Activated T-cell treated with anti-CD3 and anti-CD28 coated beads, Interleukin-2, amount 50 U/mL, for 1 hour (primary cell): ENCODE measurements around the gene PCID2.

ENCODE experiments used
- DNase-seq: peaks from one replicate; pipeline ENCODE4 v3.0.0-alpha.2; 2020

The PCID2 gene

DNA sequence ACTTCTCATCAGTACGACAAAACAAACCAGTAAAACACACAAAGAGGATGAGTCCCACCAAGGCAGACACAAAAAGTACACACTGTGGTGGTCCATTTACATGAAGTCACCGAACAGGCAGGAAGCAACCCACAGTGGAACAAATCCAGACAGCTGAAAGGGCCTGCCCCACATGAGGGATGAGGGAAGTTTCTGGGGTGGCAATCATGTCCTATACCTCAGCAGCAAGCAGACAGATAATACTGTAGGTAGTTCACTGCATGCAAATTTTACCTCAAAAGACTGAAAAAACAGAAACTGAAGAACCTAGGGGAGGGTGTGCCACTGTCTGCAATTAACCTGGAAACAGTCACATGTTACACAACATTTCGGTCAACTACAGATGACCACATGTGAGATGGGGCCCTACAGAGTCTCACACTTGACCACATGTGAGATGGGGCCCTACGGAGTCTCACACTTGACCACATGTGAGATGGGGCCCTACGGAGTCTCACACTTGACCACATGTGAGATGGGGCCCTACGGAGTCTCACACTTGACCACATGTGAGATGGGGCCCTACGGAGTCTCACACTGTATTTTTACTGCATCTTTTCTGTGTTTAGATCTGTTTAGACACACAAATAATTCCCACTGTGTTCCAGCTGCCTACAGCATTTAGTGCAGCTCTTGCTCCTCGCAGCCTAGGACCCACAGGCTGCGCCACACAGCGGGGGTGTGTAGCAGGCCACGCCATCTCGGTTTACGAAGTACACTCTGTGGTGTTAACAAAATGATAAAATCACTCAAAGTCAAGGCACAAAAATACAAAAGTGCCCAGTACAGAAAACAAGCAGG lies 22.2 kb downstream of the PCID2 start:
- DNase-seq = no peak

DNA sequence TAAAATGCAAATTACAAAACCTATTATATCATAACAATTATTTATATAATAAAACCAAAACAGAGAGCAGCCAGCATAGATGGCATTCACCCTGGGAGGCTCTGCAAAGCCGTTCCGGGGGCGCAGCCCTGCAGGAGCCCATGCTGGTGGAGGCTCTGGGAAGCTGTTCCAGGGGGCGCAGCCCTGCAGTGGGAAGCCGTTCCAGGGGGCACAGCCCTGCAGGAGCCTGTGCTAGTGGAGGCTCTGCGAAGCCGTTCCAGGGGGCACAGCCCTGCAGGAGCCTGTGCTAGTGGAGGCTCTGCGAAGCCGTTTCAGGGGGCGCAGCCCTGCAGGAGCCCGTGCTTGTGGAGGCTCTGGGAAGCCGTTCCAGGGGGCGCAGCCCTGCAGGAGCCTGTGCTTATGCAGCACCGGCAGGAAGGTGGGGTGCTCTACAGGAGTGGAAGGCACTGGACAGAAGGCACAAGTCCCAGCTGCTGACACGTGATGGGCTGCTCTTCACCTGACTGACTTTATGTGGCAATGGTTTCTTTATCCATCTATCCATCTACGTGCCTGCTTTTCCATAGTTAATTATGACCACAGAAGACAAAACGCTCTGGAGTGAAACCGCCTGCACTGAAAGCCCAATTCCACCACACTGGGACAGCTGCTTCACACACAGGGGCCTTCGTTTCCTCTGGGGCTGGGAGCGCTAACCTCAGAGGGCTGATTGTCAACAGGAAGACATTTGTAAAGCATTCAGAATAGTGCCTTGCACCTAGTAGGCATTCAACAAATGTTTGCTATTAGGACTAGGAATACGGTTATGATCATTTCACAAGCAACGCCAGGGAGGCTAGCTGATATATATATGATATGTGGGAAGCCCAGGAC lies 23.7 kb downstream of the PCID2 start:
- no peak for DNase-seq

DNA sequence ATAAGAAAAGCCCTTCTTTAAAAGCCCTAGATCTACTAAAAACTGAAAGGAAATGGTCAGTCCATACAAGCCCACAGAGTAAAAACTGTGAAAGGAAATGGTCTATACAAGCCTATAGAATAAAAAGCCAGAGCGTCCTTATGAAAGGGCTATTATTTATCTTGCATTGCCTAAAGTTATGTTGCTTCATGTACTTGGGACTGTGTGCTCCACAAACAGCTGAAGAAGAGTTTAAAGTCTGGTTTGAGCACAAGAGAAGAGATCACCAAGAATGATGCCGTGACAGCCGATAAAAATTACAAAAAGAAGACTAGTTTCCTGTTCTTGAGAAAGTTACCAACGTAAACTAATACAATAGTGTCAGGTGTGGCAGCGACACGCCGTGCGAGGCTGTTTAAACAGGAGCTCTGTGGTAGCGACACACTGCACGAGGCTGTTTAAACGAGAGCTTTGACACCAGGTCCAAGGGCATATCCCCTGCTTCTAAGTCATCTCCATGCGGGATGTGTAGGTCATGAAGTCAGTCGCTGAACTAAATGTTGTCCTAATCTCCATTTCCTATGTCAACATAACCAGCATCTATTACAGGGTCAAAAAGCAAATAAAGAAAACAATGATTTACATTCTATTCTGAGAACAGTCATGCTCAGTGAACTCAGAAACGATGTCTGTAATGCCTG lies 24.9 kb downstream of the PCID2 start:
- no peak for DNase-seq

DNA sequence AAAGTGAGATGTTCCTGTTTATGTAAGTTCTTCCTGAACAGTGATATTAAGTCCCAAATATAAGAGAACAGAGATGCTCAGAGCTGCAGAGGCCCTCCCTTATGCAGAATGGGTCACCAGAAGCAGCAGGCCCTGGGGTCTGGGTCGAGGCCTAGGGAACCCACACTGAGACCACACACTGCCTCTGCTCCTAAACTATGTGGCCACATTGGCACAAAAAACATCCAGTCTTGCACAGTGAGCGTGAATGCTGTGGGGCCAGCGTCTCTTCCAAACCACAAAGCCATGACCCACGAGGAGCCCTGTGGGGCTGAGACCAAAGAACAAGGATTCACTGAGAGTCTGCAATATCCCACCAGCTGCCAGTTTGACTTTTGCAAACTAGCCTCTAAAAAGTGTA lies 26.4 kb downstream of the PCID2 start:
- DNase-seq = no peak

DNA sequence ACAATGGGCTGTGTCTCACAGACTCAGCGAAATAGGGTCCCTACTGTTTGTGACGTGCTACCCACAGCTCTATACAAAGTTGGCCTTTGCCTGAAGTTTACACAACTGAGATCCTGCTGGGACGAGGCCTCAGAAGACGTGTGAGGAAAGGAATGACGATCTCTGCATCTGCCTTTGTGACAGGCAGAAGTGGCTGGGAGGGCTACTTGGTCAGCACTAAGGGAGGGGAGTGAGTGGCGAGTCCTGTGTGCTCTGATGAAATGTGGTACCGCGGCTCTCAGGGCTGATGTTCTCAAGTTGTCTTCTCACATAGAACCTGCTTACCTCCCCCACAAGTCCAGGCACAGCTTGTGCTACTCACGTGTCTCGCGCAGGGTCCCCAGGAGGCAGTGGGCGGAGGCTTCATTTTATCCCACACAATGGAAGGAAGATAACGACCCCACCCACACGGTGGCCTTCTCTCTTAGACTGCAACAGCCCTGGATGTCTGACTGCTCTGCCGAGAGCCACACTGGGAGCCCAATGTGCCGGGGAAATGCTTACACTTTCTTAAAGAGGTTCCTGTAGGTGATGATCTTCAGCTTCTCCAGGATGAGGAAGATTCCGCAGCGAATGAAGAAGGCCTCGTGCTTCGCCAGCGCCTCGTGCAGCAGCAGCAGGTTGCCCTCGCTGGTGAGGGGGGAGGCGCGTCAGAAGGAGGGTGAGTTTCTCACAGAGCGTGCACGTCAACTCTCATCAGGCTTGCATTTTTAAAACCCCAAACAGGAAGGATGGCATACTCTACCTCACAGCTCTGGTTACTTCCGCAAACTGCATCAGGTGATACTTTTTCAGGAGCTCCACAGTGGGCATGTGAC lies 28.9 kb downstream of the PCID2 start:
- DNase-seq = no peak

DNA sequence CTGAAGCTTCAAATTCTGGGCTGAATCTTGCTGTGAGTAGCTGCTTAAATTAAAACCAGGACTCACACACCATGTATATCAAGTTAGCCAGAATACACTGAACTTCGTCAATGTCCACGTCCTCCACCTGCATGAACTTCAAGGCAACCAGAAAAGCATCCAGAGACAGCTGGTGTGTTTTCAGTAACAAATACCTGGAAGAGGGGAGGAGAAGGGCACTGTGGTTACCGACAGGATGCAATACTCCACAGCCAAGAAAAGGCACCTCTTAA lies 29.6 kb downstream of the PCID2 start:
- no peak for DNase-seq

DNA sequence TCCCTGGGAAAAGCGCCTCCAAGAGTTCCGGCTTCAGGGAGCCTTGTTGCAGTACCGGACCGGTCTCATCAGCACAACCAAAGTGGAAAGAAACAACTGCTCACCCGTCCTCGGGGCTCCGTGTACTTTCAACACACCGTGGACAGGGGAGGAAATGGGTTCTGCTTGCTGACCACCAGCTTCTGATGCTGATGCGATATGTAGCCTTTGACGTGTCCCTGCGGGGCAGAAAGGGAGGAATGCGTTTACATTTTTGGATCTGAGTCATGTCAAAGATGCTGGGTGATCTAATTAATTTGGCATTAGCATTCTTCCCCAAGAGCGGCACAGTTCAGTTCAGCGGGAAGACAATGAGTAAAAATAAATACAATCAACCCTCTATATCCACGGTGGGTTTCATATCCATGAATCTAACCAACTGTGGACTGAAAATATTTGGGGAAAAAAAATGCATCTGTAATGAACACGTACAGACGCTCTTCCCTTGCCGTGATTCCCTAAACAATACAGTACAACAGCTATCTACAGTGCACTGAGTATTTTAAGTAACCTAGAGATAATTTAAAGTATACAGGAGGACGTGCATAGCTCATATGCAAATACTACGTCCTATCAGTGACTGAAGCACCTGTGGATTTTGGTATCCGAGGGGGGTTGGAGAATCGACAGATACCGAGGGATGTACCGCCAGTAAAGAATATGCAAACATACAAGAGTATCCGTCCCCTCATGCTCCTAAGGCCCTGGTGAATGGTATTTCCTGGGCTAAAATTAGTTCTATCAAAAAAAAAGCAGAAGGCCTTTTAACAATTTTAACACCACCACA lies 30.2 kb downstream of the PCID2 start:
- no peak for DNase-seq

DNA sequence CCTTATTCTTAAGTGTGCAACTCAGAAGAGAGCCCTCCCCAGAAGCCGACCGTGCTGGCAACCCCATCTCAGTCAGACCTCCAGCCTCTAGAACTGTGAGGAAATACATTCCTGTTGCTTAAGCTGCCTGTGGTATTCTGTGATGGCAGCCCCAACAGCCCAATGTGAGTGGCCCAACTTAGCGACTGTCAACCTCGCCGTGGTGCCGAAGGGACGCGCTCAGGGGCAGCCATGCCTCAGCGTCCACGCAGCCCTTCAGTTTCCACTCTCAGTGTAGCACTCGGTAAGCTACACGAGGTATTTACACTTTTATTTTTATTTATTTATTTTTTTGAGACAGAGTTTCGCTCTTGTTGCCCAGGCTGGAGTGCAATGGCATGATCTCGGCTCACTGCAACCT lies 31.6 kb downstream of the PCID2 start:
- DNase-seq = no peak

DNA sequence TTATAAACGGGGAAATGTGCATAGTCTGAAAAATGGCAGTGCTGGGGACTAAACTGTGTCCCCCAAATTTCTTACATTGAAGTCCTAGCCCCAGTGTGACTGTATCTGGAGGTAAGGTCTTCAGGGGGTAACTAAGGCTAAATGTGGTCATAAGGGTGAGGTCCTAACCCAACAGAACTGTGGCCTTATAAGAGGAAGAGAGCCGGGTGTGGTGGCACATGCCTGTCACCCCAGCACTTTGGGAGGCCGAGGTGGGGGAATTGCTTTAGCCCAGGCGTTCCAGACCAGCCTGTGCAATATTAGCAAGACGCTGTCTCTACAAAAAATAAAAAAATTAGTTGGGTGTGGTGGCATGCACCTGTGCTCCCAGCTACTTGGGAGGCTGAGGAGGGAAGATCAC lies 32.2 kb downstream of the PCID2 start:
- peak; percentile 55 for DNase-seq

DNA sequence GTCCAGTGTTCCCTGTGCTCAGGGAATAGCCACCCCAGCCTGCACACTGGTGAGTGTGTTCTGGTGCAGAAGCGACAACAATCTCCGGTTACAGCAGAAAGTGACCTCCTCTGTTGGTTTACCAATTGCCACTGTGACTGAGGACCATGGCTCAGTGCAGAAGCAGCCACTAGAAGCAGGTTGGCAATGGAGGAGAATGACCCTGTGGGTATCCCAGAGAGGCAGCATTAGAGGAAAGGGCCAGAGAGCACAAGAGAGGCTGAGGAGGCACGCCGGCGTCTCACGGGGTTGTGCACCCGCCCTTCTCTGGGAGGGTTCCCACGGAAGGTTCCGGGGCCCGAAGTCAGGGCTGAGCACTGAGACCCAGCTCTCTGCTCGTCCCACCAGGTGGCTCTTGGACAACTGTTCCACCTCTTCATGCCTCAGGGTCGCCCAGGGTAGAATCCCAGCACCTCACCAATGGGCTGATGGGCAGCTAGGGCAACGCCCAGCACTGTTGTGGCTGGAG lies 36.0 kb downstream of the PCID2 start:
- no peak for DNase-seq

DNA sequence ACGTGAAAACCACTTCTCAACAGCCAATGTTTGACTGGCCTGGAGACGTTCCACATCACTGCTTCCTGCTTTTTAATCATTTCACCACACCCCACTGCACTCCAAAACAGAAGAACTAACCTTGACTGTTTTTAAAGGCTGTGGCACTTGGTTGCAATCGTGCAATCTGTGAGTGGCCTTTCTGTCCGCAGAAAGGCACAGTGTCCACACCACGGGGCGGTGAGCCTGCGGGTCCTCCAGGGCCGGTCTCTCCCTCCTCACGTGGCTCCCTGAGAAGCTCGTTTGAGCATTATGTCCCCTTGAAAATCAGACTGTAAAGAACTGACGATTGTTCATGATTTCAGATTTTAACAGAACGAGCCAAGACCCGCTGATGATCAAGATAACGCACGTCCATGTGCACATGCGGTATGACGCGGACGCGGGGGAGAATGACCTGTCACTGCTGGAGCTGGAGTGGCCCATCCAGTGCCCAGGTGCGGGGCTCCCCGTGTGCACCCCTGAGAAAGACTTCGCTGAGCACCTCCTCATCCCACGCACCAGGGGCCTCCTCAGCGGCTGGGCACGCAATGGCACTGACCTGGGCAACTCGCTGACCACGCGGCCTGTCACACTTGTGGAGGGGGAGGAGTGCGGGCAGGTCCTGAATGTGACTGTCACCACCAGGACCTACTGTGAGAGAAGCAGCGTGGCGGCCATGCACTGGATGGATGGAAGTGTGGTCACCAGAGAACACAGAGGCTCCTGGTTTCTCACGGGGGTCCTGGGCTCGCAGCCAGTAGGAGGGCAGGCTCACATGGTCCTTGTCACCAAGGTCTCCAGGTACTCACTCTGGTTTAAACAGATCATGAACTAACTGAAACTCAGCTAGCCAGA lies 37.0 kb downstream of the PCID2 start:
- DNase-seq = no peak

DNA sequence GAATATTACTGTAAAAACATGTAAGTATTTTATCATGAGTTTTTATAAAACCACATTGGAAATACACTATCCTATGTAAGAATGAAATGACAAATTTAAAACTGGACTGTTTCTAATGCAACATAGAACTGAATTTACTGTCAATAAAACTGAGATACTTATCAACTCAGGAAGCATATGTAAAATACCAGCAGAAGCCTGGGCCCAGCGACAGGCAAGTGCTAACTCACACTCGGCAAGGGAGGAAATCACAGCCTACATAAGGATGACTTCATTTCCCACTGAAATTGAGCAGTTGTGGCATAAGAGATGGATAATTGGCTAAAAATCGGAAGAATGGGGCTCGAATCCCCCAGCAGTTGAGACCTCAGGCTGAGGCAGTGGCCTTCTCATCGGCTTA lies 38.0 kb downstream of the PCID2 start:
- no peak for DNase-seq

DNA sequence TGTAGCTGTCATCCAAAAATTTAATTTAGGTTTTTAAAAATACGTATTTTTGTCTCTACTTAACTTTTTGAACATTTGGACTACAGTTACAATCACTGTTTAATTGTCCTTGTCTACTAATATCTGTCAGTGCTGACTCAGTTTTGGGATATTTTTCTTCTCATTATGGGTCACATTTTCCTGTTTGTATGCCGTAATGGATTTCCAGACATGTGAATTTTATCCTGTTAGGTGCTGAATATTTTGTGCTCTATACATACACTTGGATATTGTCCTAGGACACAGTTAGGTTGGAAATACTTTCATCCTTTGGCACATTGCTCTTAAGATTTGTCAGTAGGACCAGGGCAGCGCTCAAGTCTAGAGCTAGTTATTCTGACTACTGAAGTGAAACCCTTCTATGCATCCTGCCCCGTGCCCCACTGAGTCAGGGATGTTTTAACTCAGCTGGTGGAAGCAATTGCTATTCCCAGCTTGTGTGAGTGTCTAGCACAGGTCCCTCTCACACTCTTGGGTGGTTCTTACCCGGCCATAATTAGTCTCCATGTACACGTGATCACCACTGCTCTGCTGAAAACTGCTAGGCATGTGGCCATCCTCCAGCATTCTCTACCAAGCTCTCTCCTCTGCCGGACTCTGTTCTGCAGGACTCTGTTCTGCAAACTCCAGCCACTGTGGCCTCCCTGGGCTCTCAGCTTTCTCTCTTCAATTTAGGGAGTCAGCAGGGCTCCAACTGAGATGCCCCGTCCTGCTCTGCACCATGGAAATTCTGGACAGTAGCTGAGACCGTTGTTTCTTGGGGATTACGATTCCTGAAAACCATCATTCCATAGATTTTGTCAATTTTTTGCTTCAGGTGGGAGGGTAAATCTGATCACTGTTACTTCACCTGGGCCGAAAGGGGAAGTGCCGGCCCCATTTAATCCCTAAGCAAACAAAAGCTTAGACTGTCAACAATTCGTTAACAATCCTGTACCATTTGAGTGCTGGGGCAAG lies 38.9 kb downstream of the PCID2 start:
- no peak for DNase-seq

DNA sequence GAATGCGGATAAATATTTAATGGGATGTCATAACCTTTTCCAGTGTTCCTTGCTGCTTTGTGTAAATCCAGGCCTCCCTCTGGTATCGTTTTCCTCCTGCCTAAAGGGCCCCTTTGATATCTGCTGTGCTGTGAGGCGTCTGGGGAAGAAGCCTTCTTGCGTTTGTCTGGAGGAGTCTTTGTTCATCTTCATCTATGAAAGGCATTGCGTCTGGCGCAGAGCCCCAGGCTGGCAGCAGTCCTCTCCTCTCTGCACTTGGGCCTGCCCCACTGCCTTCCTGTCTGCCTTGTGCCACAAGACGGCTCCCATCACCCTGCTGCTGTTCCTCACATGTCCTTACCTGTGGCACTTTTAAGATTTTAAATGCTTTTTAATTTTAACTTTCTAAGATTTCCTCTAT lies 40.3 kb downstream of the PCID2 start:
- no peak for DNase-seq

DNA sequence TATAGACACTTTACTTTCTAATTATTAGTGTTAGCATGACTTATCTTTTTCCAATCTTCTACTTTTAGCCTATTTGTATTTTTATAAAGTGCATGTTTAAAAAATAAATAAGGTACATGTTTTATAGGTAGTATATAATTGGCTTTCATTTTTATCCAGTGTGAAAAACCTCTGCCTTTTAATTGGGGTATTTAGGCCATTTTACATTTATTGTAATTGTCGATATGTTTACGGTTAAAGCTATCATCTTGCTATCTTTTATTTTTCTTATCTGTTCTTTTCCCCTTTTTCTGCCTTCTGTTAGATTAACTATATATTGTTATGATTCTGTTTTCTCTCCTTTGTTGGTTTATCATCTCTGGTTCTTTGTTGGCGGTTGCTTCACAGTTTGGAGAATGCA lies 40.9 kb downstream of the PCID2 start:
- DNase-seq = no peak

DNA sequence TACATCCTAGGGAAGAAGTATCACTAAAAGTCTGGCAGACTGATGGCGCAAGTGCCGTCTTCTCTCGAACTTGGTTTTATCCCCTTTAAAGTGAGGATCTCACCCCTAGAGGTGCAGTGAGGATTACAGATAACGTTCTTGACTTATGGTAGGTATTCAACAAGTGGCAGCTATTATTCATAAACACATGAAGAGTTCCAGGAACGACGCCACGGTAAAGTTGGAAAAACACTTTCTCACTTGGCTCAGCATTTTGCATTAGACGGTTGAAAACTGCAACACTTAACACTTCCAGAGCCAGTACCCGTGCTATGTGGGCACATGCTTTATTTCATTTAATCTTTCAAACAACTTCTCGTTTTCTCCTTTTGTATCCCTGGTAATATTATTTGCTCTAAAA lies 41.3 kb downstream of the PCID2 start:
- DNase-seq = no peak

DNA sequence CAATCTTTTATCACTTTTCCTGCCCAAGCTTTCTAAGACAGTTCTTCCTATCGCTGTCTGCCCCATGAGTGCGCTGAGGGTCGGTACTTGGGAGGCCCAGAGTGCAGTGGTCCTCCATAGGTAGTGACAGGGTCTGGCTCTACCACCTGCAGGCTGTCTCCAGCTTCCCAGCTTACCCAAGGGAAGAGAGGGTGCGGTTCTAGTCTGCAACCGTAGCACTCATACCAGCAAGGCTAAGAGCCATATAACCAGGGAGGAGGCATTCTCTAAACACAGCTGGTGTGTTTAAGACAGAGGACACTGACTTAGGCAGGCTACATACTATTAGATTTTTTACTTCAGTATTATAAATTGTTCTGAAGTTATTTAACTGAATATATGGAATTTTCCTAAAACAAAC lies 41.8 kb downstream of the PCID2 start:
- no peak for DNase-seq

DNA sequence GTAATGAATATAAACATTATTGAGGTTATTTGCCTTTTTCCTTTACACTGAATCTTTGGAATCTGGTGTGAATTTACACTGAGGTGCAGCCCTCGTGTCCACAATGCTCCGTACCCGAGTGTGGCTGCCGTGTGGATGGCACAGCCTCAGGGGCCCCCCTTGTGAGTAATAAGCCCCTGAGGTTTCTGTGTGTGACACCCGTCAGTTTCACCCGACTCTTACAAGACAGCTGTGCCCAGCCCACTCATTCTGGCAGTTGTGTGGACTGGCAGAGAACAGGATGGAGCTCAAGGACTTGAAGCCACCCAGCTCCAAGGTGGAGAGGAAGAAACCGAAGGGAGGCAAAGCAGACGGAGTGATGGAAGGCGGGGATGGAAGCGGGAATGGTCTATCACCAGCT lies 42.2 kb downstream of the PCID2 start:
- no peak for DNase-seq

DNA sequence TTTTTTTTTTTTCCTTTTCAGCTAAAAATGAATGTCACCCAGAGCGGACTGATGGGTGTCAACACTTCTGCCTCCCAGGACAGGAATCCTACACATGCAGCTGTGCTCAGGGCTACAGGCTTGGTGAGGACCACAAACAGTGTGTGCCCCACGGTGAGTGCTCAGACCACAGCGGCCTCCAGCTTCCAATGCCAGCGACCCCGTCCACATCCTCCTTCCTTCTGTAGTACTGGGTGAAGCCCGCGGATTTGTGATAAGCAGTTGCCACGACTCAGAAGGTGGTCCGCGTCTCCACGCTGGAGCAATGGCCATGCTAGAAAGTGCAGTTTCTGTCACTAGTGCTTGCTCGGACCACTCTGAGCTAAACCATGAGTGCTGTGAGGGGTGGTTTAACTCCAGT lies 44.0 kb downstream of the PCID2 start:
- DNase-seq = no peak
